ENCODE data around the gene PIEZO2.

PIEZO2 gene

GRCh38 chr18:11024928-11025669, 124.3 kb downstream of the PIEZO2 start:
- no peak for DNase-seq

GRCh38 chr18:11021477-11021876, 127.9 kb downstream of the PIEZO2 start:
- no peak for DNase-seq

- no peak for DNase-seq
Measured at GRCh38 chr18:11020877-11021414, 128.4 kb downstream of the PIEZO2 start.

- DNase-seq: no peak
Measured at GRCh38 chr18:11020161-11020853, 129.1 kb downstream of the PIEZO2 start.

GRCh38 chr18:11019295-11020105, 129.9 kb downstream of the PIEZO2 start:
- DNase-seq: no peak

GRCh38 chr18:11009869-11010268, 139.5 kb downstream of the PIEZO2 start:
- no peak for DNase-seq

- DNase-seq: no peak
Measured at GRCh38 chr18:11009147-11009546, 140.2 kb downstream of the PIEZO2 start.

GRCh38 chr18:11008505-11008904, 140.9 kb downstream of the PIEZO2 start:
- DNase-seq: no peak

GRCh38 chr18:11005528-11005927, 143.8 kb downstream of the PIEZO2 start:
- DNase-seq: no peak

- DNase-seq: no peak
Measured at GRCh38 chr18:11004951-11005350, 144.4 kb downstream of the PIEZO2 start.

GRCh38 chr18:11004294-11004693, 145.1 kb downstream of the PIEZO2 start:
- no peak for DNase-seq

- no peak for DNase-seq
Measured at GRCh38 chr18:11002796-11003195, 146.6 kb downstream of the PIEZO2 start.

- no peak for DNase-seq
Measured at GRCh38 chr18:11002277-11002676, 147.1 kb downstream of the PIEZO2 start.

GRCh38 chr18:11000071-11000470, 149.3 kb downstream of the PIEZO2 start:
- no peak for DNase-seq

- DNase-seq: no peak
Measured at GRCh38 chr18:10997885-10998284, 151.5 kb downstream of the PIEZO2 start.

- no peak for DNase-seq
Measured at GRCh38 chr18:10995550-10995949, 153.8 kb downstream of the PIEZO2 start.

GRCh38 chr18:10989486-10989885, 159.9 kb downstream of the PIEZO2 start:
- no peak for DNase-seq

- no peak for DNase-seq
Measured at GRCh38 chr18:10985689-10986088, 163.7 kb downstream of the PIEZO2 start.

GRCh38 chr18:10979411-10979810, 170.0 kb downstream of the PIEZO2 start:
- no peak for DNase-seq

- DNase-seq: no peak
Measured at GRCh38 chr18:10977042-10977441, 172.3 kb downstream of the PIEZO2 start.

- DNase-seq: no peak
Measured at GRCh38 chr18:10973567-10974203, 175.7 kb downstream of the PIEZO2 start.

- no peak for DNase-seq
Measured at GRCh38 chr18:10971717-10972116, 177.7 kb downstream of the PIEZO2 start.

GRCh38 chr18:10965119-10965518, 184.2 kb downstream of the PIEZO2 start:
- DNase-seq: no peak

Measured in NCI-H1694 (cell line).